HepG2 (cell line): ENCODE data around the gene LDLRAP1. TPM values are rescaled to one million over a fixed set of nuclear protein-coding genes. Genes with fewer than 3 reads are reported as not detected.

Experiments
- ATAC-seq: fragments of 200-7000 bp; cut with Tn5 transposase; 3 replicates; pipeline ENCODE4 v1.9.1; 2020; ENCODE audit warnings: mild to moderate bottlenecking, moderate library complexity
- BruUV-seq: library from RNA; stranded (reverse); fragments of 400-500 nt; replicated peaks from 2 replicates; lab custom pipeline; 2021; lab: Mats Ljungman, UMichigan
- CTCF ChIA-PET: fragments of 300-600 bp; formaldehyde crosslinking; extraction: SDS; loops from one replicate; lab custom pipeline; 2021; ENCODE audit warnings: low total read pairs, inconsistent platforms, low intra/inter-chr PET ratio; lab: Yijun Ruan, JAX
- POLR2A ChIA-PET: fragments of 350-600 bp; sonication (Branson Sonifier 250); formaldehyde crosslinking; loops from one replicate; lab custom pipeline; 2020; ENCODE audit warnings: antibody characterized with exemption, inconsistent platforms; lab: Yijun Ruan, JAX
- DNase-seq: peaks from one replicate; pipeline ENCODE4 v3.0.0-alpha.2; 2015; ENCODE audit warnings: low spot score
- FAIRE-seq: peaks from 3 replicates; lab custom pipeline; 2011; peaks lifted over from hg19 to GRCh38; lab: Jason Lieb, UNC
- H2AFZ ChIP-seq: one replicate; pipeline ENCODE4 v1.6.1; 2011; ENCODE audit warnings: low read length, inconsistent platforms
- H3K27ac ChIP-seq: fragments of 300-600 bp; 3 replicates; pipeline ENCODE4 v1.8.0; 2011; ENCODE audit warnings: mixed run types, mild to moderate bottlenecking, mixed read lengths, low read length, inconsistent platforms; ENCODE audit not compliant: insufficient read depth; ENCODE audit errors: extremely low read length
- H3K27me3 ChIP-seq, 2 experiments: fragments of 200-600 bp in 1 of 2; 2 replicates in 1 of 2; 3 replicates in 1 of 2; pipeline versions ENCODE4 v1.6.0 to v1.8.0; 2011; ENCODE audit warnings: low read length in 2 of 2, mild to moderate bottlenecking in 2 of 2, moderate library complexity in 2 of 2, inconsistent platforms in 1 of 2; ENCODE audit not compliant: insufficient read depth in 2 of 2, control insufficient read depth in 1 of 2
- H3K36me3 ChIP-seq, 2 experiments: fragments of 200-600 bp in 1 of 2; replicated peaks in 1 of 2; 2 replicates in 1 of 2; 3 replicates in 1 of 2; pipeline versions ENCODE4 v1.5.1 to v1.8.0; 2011; ENCODE audit warnings: low read length in 2 of 2, inconsistent platforms in 1 of 2; ENCODE audit not compliant: insufficient read depth in 2 of 2, control insufficient read depth in 1 of 2
- H3K4me1 ChIP-seq: 2 replicates; pipeline ENCODE4 v1.5.1; 2012; ENCODE audit warnings: low read length, inconsistent platforms; ENCODE audit not compliant: insufficient read depth
- H3K4me2 ChIP-seq: 2 replicates; pipeline ENCODE4 v1.6.0; 2011; ENCODE audit warnings: low read depth, low read length, inconsistent platforms
- H3K4me3 ChIP-seq, 3 experiments: fragments of 200-600 bp in 1 of 3; sonication (generic), shearing (Covaris generic) in 1 of 3; replicated peaks in 1 of 3; 2 replicates each; pipeline ENCODE4 v1.5.1; 2011 to 2016; ENCODE audit warnings: low read length in 3 of 3, inconsistent platforms in 2 of 3, low read depth in 2 of 3, mild to moderate bottlenecking in 2 of 3, control low read depth in 1 of 3, mixed read lengths in 1 of 3; ENCODE audit not compliant: insufficient read depth in 1 of 3
- H3K79me2 ChIP-seq: one replicate; pipeline ENCODE4 v1.6.1; 2011; ENCODE audit warnings: low read length, inconsistent platforms; ENCODE audit not compliant: insufficient read depth
- H3K9ac ChIP-seq: 2 replicates; pipeline ENCODE4 v1.6.0; 2011; ENCODE audit warnings: mild to moderate bottlenecking, low read depth, low read length, inconsistent platforms; ENCODE audit not compliant: insufficient read depth
- H3K9me3 ChIP-seq: 2 replicates; pipeline ENCODE4 v1.5.1; 2012; ENCODE audit warnings: mild to moderate bottlenecking, low read length
- H4K20me1 ChIP-seq: 2 replicates; pipeline ENCODE4 v1.6.0; 2011; ENCODE audit warnings: inconsistent platforms, mild to moderate bottlenecking, low read length, moderate library complexity; ENCODE audit not compliant: insufficient read depth
- KMT2A ChIP-seq: sonication (generic); formaldehyde crosslinking; IDR thresholded peaks from 2 replicates; pipeline ENCODE4 v1.4.0; 2020; ENCODE audit warnings: missing genetic modification reagents
- MED13 ChIP-seq: sonication (generic); formaldehyde crosslinking; IDR thresholded peaks from 2 replicates; pipeline ENCODE4 v1.5.0; 2020; ENCODE audit warnings: missing genetic modification reagents
- MEF2D ChIP-seq: sonication (generic); formaldehyde crosslinking; IDR thresholded peaks from 2 replicates; pipeline ENCODE4 v1.5.1; 2020; ENCODE audit warnings: mild to moderate bottlenecking, missing genetic modification reagents
- MLXIP ChIP-seq: sonication (generic); formaldehyde crosslinking; IDR thresholded peaks from 2 replicates; pipeline ENCODE4 v1.9.0; 2021; ENCODE audit warnings: missing genetic modification reagents, borderline replicate concordance
- NCOA5 ChIP-seq: sonication (generic); formaldehyde crosslinking; IDR thresholded peaks from 2 replicates; pipeline ENCODE4 v1.4.0; 2020; ENCODE audit warnings: missing genetic modification reagents
- SSRP1 ChIP-seq: IDR thresholded peaks from 2 replicates; pipeline ENCODE4 v1.6.1; 2016; ENCODE audit warnings: control low read depth
- ZNF557 ChIP-seq: sonication (generic); formaldehyde crosslinking; IDR thresholded peaks from 2 replicates; pipeline ENCODE4 v1.4.0; 2020; ENCODE audit warnings: missing genetic modification reagents
- ZNF629 ChIP-seq: sonication (generic); formaldehyde crosslinking; conservative IDR thresholded peaks from 2 replicates; pipeline ENCODE4 v1.5.0; 2020; ENCODE audit warnings: missing genetic modification reagents
- ZNF747 ChIP-seq: sonication (generic); formaldehyde crosslinking; IDR thresholded peaks from 2 replicates; pipeline ENCODE4 v1.8.1; 2023; ENCODE audit warnings: missing genetic modification reagents, mild to moderate bottlenecking, borderline replicate concordance
- ZNF772 ChIP-seq: sonication (generic); formaldehyde crosslinking; IDR thresholded peaks from 2 replicates; pipeline ENCODE4 v1.5.0; 2020; ENCODE audit warnings: mild to moderate bottlenecking, missing genetic modification reagents
- ZNF839 ChIP-seq: sonication (generic); formaldehyde crosslinking; IDR thresholded peaks from 2 replicates; pipeline ENCODE4 v1.4.0; 2020; ENCODE audit warnings: missing genetic modification reagents, mild to moderate bottlenecking, borderline replicate concordance
- ZSCAN30 ChIP-seq: sonication (generic); formaldehyde crosslinking; IDR thresholded peaks from 2 replicates; pipeline ENCODE4 v1.5.0; 2020; ENCODE audit warnings: mild to moderate bottlenecking, missing genetic modification reagents
- WGBS: methylation state at CpG from one replicate; pipeline ENCODE4 v1.1.6; 2017; ENCODE audit warnings: low lambda C conversion rate; 5-methylcytosine and 5-hydroxymethylcytosine counted together
- in situ Hi-C: cut with HindIII; loops from 2 replicates; pipeline ENCODE4 v1.10.0; 2017; ENCODE audit warnings: low pct_unique_long_range_greater_than_20kb; ENCODE audit not compliant: extremely low pct_ligation_motif_present
- intact Hi-C: fragments of 100-400 bp; cut with micrococcal nuclease; formaldehyde crosslinking; loops from one replicate; pipeline ENCODE4 v1.10.0; 2022; ENCODE audit not compliant: unreplicated experiment
- polyA plus RNA-seq, 8 experiments: library from polyadenylated mRNA; depleted of rRNA in 3 of 8; stranded (reverse) in 7 of 8; unstranded in 1 of 8; fragments of >200 nt; fragmentation: Illumina TruSeq in 4 of 8; extraction: Trizol in 4 of 8; gene quantifications; 2 replicates each; pipeline versions ENCODE4 v1.2.1 to v1.2.3, GENCODE V29; 2011 to 2016; ENCODE audit warnings: low read depth in 4 of 8, missing spikeins in 1 of 8, mixed read lengths in 1 of 8; ENCODE audit not compliant: insufficient read depth in 1 of 8
- total RNA-seq, 5 experiments: library from RNA; depleted of rRNA; stranded (reverse); fragments of >200 nt; fragmentation: Illumina TruSeq; extraction: Trizol; gene quantifications; 2 replicates each; pipeline ENCODE4 v1.2.3, GENCODE V29; 2016; ENCODE audit warnings: low read depth in 1 of 5

Gene LDLRAP1
- total and polyA plus RNA-seq, 2 of the 13 experiments (the other 11 are each of a cell fraction or from before 2014, with no cell fraction given) = 7.2 to 12.1 TPM

- ChIA-PET CTCF (no interaction called here), POLR2A (no interaction called here)
- no peaks in the 10 kb centered on the region for H4K20me1 ChIP-seq
- TF ChIP-seq ZSCAN30 (CRISPR knock-in tag) (no peak), NCOA5 (CRISPR knock-in tag) (no peak), MLXIP (no peak), KMT2A (CRISPR knock-in tag) (no peak), SSRP1 (CRISPR knock-in tag) (no peak), ZNF839 (CRISPR knock-in tag) (no peak), ZNF772 (CRISPR knock-in tag) (0 out of 2 replicates have a peak, but pooled peaks have one; percentile 4), ZNF629 (peak; percentile 38), ZNF747 (CRISPR knock-in tag) (no peak), MEF2D (no peak), ZNF557 (no peak), MED13 (CRISPR knock-in tag) (no peak)
- in situ Hi-C loops = no loop called here
- DNase-seq (no peak), FAIRE-seq (no peak), ATAC-seq (no peak)
- no peak overlapping the region for H2AFZ ChIP-seq
- H3K4me2 ChIP-seq = peak overlapping the region; percentile 73
- intact Hi-C loops = no loop called here
- H3K9ac ChIP-seq = peak overlapping the region; percentile 32; the same call in 1 of the 2 replicates
- peak overlapping the region; percentile 65 for H3K27ac ChIP-seq
- no peaks in the 10 kb centered on the region for H3K9me3 ChIP-seq
- H3K4me1 ChIP-seq = peaks cover 68% of the 10 kb centered on the region
- no peak overlapping the region; a peak in 1 of 6 replicates for H3K4me3 ChIP-seq
- no peaks in the 10 kb centered on the region; a peak in 1 of 5 replicates for H3K36me3 ChIP-seq
- H3K27me3 ChIP-seq = no peaks in the 10 kb centered on the region
- 50% methylated on average over 2 of the region's 2 CpGs for WGBS
- BruUV-seq = no TSS peak
- H3K79me2 ChIP-seq = no peaks in the 10 kb centered on the region
Observed at GRCh38 chr1:25550155-25550506, 6.7 kb downstream of the LDLRAP1 start.
